ENCODE data around the gene TEAD1. TPM values are rescaled to one million over a fixed set of nuclear protein-coding genes. Genes with fewer than 3 reads are reported as not detected.

TEAD1 gene
- total and polyA plus RNA-seq, 10 of the 15 experiments (the other 5 are each of a cell fraction or from before 2014, with no cell fraction given): 0.01 to 0.59 (median 0.04) TPM; not detected in 6

DNA sequence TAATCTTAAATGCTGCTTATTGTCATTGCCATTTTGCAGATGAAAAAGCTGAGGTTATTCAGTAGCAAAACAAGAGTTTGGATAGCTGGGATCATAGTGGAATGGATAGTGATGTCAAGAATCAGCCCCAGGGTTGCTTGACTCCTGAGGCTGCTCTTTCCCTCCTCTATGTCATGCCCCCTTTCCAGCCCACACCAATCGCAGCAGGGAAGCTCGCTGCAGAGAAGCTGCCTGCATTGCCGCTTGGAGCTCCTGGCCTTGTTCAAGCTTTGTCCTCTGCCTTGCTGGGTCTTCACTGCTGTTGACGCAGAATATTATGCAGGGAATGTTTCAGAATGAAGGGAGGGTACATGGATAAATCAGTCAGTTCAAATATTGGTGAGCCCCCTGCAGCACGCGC is 206.1 kb downstream of the TEAD1 start (continued):
- TF ChIP-seq ZNF207 (IDR thresholded peaks at IDR 0.05; ENCODE audit: borderline replicate concordance): no peak
- no peak for TF ChIP-seq SMARCA5 (IDR thresholded peaks at IDR 0.05)
- no peak for TF ChIP-seq NRF1 (conservative IDR thresholded peaks at IDR 0.05; ENCODE audit: low read depth, low read length)
- TF ChIP-seq, protein P1, sequence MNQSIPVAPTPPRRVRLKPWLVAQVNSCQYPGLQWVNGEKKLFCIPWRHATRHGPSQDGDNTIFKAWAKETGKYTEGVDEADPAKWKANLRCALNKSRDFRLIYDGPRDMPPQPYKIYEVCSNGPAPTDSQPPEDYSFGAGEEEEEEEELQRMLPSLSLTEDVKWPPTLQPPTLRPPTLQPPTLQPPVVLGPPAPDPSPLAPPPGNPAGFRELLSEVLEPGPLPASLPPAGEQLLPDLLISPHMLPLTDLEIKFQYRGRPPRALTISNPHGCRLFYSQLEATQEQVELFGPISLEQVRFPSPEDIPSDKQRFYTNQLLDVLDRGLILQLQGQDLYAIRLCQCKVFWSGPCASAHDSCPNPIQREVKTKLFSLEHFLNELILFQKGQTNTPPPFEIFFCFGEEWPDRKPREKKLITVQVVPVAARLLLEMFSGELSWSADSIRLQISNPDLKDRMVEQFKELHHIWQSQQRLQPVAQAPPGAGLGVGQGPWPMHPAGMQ (IDR thresholded peaks at IDR 0.05; ENCODE audit: borderline replicate concordance): no peak
- no peak for TF ChIP-seq HCFC1 (IDR thresholded peaks at IDR 0.05; ENCODE audit: low read length)
- TF ChIP-seq RCOR1 (conservative IDR thresholded peaks at IDR 0.05; ENCODE audit: low read depth, low read length): no peak

DNA sequence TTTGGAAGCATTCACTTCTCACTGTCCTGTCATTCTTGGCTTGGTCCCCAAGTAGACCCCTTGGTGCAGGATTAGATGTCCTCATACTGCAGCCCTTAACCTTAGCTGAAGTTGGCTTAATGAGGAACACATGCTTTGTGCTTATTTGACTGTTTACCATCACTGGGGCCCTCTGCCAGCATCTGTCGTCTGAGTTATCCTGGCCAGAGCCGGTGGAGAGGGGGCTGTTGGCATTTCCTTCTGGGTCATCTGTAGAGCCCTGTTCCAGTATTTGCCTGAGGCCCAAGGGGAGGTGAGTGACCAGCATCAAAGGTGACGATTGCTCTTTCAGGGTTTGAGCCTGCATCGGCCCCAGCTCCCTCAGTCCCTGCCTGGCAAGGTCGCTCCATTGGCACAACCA is 208.4 kb downstream of the TEAD1 start:
- Histone ChIP-seq H3K36me3 (ENCODE audit: control insufficient read depth in 2 of 2, insufficient read depth in 2 of 2, low read length in 1 of 2) (no peaks in the 10 kb centered on the region), H3K4me3 (no peak overlapping the region), H2AFZ (ENCODE audit: control insufficient read depth, low read depth, low read length) (no peak overlapping the region), H3K9ac (ENCODE audit: control insufficient read depth, insufficient read depth, low read length) (no peak overlapping the region), H3K79me2 (ENCODE audit: control insufficient read depth, insufficient read depth, low read length) (no peaks in the 10 kb centered on the region), H3K27ac (ENCODE audit: control insufficient read depth, insufficient read depth) (no peak overlapping the region), H3K4me1 (ENCODE audit: control insufficient read depth, insufficient read depth, low read length) (no peaks in the 10 kb centered on the region), H3K4me2 (ENCODE audit: control insufficient read depth, insufficient read depth) (no peak overlapping the region), H3K9me3 (replicated peaks; ENCODE audit: control insufficient read depth, insufficient read depth, low read length) (no peaks in the 10 kb centered on the region), H4K20me1 (ENCODE audit: control insufficient read depth, insufficient read depth) (no peaks in the 10 kb centered on the region), H3K27me3 (replicated peaks in 1 of 2; ENCODE audit: control insufficient read depth in 2 of 2, insufficient read depth in 2 of 2, low read length in 1 of 2) (peaks cover 0 to 4% of the 10 kb centered on the region in 2 experiments; a peak in 1 of 4 replicates)
- in situ Hi-C loops (cut with MboI): no loop called here
- no TSS peak for BruUV-seq (replicated peaks)
- intact Hi-C loops (cut with micrococcal nuclease; ENCODE audit: unreplicated experiment): no loop called here
- POLR2A ChIA-PET: no interaction called here
- whole genome bisulfite sequencing (ENCODE audit: insufficient coverage, insufficient replicate concordance, low lambda C conversion rate, missing lambda C conversion rate): 47% methylated on average over 5 of the region's 5 CpGs
- SMC1A ChIA-PET (ENCODE audit: uncharacterized antibody, unreplicated experiment): no interaction called here
- DNase-seq (ENCODE audit: low read depth, low spot score): no peak
- FAIRE-seq: no peak
- RAD21 ChIA-PET (ENCODE audit: unreplicated experiment): no interaction called here
- CTCF ChIA-PET: no interaction called here
- ATAC-seq: no peak
- TF ChIP-seq, protein P2, sequence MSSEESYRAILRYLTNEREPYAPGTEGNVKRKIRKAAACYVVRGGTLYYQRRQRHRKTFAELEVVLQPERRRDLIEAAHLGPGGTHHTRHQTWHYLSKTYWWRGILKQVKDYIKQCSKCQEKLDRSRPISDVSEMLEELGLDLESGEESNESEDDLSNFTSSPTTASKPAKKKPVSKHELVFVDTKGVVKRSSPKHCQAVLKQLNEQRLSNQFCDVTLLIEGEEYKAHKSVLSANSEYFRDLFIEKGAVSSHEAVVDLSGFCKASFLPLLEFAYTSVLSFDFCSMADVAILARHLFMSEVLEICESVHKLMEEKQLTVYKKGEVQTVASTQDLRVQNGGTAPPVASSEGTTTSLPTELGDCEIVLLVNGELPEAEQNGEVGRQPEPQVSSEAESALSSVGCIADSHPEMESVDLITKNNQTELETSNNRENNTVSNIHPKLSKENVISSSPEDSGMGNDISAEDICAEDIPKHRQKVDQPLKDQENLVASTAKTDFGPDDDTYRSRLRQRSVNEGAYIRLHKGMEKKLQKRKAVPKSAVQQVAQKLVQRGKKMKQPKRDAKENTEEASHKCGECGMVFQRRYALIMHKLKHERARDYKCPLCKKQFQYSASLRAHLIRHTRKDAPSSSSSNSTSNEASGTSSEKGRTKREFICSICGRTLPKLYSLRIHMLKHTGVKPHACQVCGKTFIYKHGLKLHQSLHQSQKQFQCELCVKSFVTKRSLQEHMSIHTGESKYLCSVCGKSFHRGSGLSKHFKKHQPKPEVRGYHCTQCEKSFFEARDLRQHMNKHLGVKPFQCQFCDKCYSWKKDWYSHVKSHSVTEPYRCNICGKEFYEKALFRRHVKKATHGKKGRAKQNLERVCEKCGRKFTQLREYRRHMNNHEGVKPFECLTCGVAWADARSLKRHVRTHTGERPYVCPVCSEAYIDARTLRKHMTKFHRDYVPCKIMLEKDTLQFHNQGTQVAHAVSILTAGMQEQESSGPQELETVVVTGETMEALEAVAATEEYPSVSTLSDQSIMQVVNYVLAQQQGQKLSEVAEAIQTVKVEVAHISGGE (CRISPR knock-in tag; IDR thresholded peaks at IDR 0.05): no peak
- no peak for TF ChIP-seq HCFC1 (IDR thresholded peaks at IDR 0.05; ENCODE audit: low read length)
- no peak for TF ChIP-seq MAX (IDR thresholded peaks at IDR 0.05; ENCODE audit: low read depth, low read length)
- no peak for TF ChIP-seq ESRRA (IDR thresholded peaks at IDR 0.05; ENCODE audit: low read length)
- no peak for TF ChIP-seq NFIC (IDR thresholded peaks at IDR 0.05; ENCODE audit: low read depth, low read length)
- no peak for TF ChIP-seq KLF5 (IDR thresholded peaks at IDR 0.05; ENCODE audit: partially characterized antibody)
- no peak for TF ChIP-seq ZNF217 (IDR thresholded peaks at IDR 0.05)
- no peak for TF ChIP-seq JUND (IDR thresholded peaks at IDR 0.05; ENCODE audit: low read depth, low read length)
- TF ChIP-seq CBFB (IDR thresholded peaks at IDR 0.05; ENCODE audit: low read depth): no peak
